OCI-LY7 (cell line): Measurements from ENCODE around the gene HDGF. TPM values are rescaled to one million over a fixed set of nuclear protein-coding genes. Genes with fewer than 3 reads are reported as not detected.

Experiments
- BruUV-seq: library from RNA; stranded (reverse); fragments of 400-500 nt; replicated peaks from 2 replicates; lab custom pipeline; 2021; lab: Mats Ljungman, UMichigan
- CTCF ChIA-PET: fragments of 300-600 bp; sonication (Branson Sonifier 250); formaldehyde crosslinking; loops from one replicate; lab custom pipeline; 2022; ENCODE audit warnings: antibody characterized with exemption; ENCODE audit not compliant: unreplicated experiment; lab: Charles Lee
- POLR2A ChIA-PET: fragments of 300-600 bp; sonication (Branson Sonifier 250); formaldehyde crosslinking; loops from one replicate; lab custom pipeline; 2022; ENCODE audit warnings: antibody characterized with exemption; lab: Charles Lee
- DNase-seq: peaks from one replicate; pipeline ENCODE4 v3.0.0-alpha.2; 2015; ENCODE audit warnings: low spot score
- H2AFZ ChIP-seq: fragments of 200-600 bp; sonication (generic), shearing (Covaris generic); 2 replicates; pipeline ENCODE4 v1.6.1; 2014; ENCODE audit warnings: mild to moderate bottlenecking, antibody characterized with exemption, low read length, moderate library complexity
- H3K27ac ChIP-seq: fragments of 200-600 bp; sonication (generic); 2 replicates; pipeline ENCODE4 v1.5.1; 2014; ENCODE audit warnings: mixed run types, low read depth, mild to moderate bottlenecking, moderate library complexity, low read length, inconsistent platforms; ENCODE audit not compliant: poor library complexity, severe bottlenecking
- H3K36me3 ChIP-seq: fragments of 200-600 bp; sonication (generic); 2 replicates; pipeline ENCODE4 v1.6.1; 2014; ENCODE audit warnings: mild to moderate bottlenecking, antibody characterized with exemption, low read length, moderate library complexity, mixed read lengths; ENCODE audit not compliant: insufficient read depth
- H3K4me1 ChIP-seq: fragments of 200-600 bp; sonication (generic); 2 replicates; pipeline ENCODE4 v1.5.1; 2014; ENCODE audit warnings: mild to moderate bottlenecking, low read length; ENCODE audit not compliant: insufficient read depth, poor library complexity, severe bottlenecking
- H3K4me2 ChIP-seq: fragments of 200-600 bp; sonication (generic); 2 replicates; pipeline ENCODE4 v1.6.1; 2014; ENCODE audit warnings: mild to moderate bottlenecking, low read length
- H3K4me3 ChIP-seq: fragments of 200-600 bp; sonication (generic); 2 replicates; pipeline ENCODE4 v1.5.1; 2014; ENCODE audit warnings: mild to moderate bottlenecking, low read depth, low read length; ENCODE audit not compliant: poor library complexity, severe bottlenecking
- H3K79me2 ChIP-seq: fragments of 200-600 bp; sonication (generic); 2 replicates; pipeline ENCODE4 v1.6.1; 2016; ENCODE audit warnings: low read depth, mild to moderate bottlenecking, low read length, moderate library complexity, mixed read lengths; ENCODE audit not compliant: insufficient read depth
- H3K9me2 ChIP-seq: fragments of 200-600 bp; sonication (generic); 2 replicates; pipeline ENCODE4 v1.6.1; 2016; ENCODE audit warnings: mild to moderate bottlenecking, low read length, mixed read lengths; ENCODE audit not compliant: insufficient read depth
- H3K9me3 ChIP-seq: fragments of 200-600 bp; sonication (generic); 2 replicates; pipeline ENCODE4 v1.6.1; 2014; ENCODE audit warnings: mild to moderate bottlenecking, mixed run types, low read length, mixed read lengths
- H4K20me1 ChIP-seq: fragments of 200-600 bp; sonication (generic); 2 replicates; pipeline ENCODE4 v1.6.1; 2014; ENCODE audit warnings: mild to moderate bottlenecking, antibody characterized with exemption, low read length, moderate library complexity, mixed read lengths; ENCODE audit not compliant: insufficient read depth
- EZH2phosphoT487 ChIP-seq: fragments of 200-600 bp; sonication (generic); IDR thresholded peaks from 2 replicates; pipeline ENCODE4 v1.6.1; 2018; ENCODE audit warnings: low read depth, borderline replicate concordance, mild to moderate bottlenecking, mixed run types, antibody characterized with exemption, low read length, moderate library complexity, mixed read lengths
- intact Hi-C: fragments of 100-400 bp; cut with micrococcal nuclease; formaldehyde crosslinking; loops from one replicate; pipeline ENCODE4 v1.10.0; 2022; ENCODE audit not compliant: unreplicated experiment
- total RNA-seq, 2 experiments: library from RNA; depleted of rRNA in 1 of 2; stranded (reverse); fragments of >200 nt in 1 of 2; shearing (Covaris generic) in 1 of 2; gene quantifications; 2 replicates each; pipeline ENCODE4 v1.2.3, GENCODE V29; 2014 to 2022
- TF ChIP-seq, protein P1 (sequence below): fragments of 200-600 bp; sonication (generic); conservative IDR thresholded peaks from 2 replicates; pipeline ENCODE4 v1.5.1; 2014; ENCODE audit warnings: mild to moderate bottlenecking, antibody characterized with exemption, low read length, moderate library complexity, mixed read lengths

The HDGF gene
- total RNA-seq, 2 experiments from 2014 or later, result 291 to 329 TPM

DNA sequence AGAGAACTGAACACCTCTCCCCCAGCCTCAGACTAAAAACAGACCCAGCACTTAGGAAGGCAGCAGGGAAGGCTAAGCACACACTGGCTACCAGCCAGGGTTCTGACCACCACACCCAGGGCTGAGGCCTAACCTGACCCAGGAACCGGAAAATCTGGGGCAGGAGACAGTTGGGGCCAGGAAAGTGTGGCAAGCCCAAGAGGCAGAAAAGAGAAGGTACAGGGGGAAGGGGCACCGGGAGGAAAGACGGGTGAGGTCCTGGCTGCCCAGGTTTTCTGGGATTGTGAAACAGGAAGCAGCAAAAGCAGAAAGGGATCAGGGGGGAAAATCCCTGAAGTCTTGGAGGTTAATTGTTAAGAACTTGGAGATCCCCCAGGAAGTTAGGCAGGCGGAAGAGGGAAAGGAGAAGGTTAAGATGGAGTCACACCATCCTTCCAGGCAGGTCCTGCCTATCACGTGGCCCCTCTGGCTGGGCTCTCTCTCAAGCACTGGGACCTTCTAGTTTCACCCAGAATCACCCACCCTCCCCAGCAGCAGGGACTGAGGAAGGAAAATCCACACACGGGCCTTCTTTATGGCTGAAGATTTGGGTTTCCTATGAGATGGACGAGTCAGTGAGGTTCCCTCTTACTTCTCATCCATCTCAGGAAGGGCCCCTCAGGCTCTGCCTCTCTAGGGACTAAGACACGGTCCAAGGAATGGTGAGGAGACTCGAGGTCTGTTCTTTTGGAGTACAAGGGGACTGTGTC is 2.6 kb downstream of the HDGF start:
- Histone ChIP-seq H3K9me3 (no peaks in the 10 kb centered on the region), H3K4me1 (peaks cover 50% of the 10 kb centered on the region), H3K4me2 (peak overlapping the region; percentile 99), H3K4me3 (peak overlapping the region; percentile 85), H4K20me1 (peaks cover 9% of the 10 kb centered on the region; the same call in 1 of the 2 replicates), H2AFZ (no peak overlapping the region), H3K36me3 (peaks cover 63% of the 10 kb centered on the region), H3K27ac (peak overlapping the region; percentile 81), H3K9me2 (no peaks in the 10 kb centered on the region), H3K79me2 (peaks cover 77% of the 10 kb centered on the region)
- TF ChIP-seq, protein P1, sequence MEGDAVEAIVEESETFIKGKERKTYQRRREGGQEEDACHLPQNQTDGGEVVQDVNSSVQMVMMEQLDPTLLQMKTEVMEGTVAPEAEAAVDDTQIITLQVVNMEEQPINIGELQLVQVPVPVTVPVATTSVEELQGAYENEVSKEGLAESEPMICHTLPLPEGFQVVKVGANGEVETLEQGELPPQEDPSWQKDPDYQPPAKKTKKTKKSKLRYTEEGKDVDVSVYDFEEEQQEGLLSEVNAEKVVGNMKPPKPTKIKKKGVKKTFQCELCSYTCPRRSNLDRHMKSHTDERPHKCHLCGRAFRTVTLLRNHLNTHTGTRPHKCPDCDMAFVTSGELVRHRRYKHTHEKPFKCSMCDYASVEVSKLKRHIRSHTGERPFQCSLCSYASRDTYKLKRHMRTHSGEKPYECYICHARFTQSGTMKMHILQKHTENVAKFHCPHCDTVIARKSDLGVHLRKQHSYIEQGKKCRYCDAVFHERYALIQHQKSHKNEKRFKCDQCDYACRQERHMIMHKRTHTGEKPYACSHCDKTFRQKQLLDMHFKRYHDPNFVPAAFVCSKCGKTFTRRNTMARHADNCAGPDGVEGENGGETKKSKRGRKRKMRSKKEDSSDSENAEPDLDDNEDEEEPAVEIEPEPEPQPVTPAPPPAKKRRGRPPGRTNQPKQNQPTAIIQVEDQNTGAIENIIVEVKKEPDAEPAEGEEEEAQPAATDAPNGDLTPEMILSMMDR, result no peak
- TF ChIP-seq EZH2phosphoT487, result no peak
- BruUV-seq, result no TSS peak
- POLR2A ChIA-PET, result interaction anchor here (1.3 to 1.5 kb wide), 2 partner anchors 19 to 21 kb away, joined by 4 to 6 read pairs; partner anchors contain the start of genes ISG20L2 and METTL25B
- intact Hi-C loops, result no loop called here
- no peak for DNase-seq
- CTCF ChIA-PET, result no interaction called here

DNA sequence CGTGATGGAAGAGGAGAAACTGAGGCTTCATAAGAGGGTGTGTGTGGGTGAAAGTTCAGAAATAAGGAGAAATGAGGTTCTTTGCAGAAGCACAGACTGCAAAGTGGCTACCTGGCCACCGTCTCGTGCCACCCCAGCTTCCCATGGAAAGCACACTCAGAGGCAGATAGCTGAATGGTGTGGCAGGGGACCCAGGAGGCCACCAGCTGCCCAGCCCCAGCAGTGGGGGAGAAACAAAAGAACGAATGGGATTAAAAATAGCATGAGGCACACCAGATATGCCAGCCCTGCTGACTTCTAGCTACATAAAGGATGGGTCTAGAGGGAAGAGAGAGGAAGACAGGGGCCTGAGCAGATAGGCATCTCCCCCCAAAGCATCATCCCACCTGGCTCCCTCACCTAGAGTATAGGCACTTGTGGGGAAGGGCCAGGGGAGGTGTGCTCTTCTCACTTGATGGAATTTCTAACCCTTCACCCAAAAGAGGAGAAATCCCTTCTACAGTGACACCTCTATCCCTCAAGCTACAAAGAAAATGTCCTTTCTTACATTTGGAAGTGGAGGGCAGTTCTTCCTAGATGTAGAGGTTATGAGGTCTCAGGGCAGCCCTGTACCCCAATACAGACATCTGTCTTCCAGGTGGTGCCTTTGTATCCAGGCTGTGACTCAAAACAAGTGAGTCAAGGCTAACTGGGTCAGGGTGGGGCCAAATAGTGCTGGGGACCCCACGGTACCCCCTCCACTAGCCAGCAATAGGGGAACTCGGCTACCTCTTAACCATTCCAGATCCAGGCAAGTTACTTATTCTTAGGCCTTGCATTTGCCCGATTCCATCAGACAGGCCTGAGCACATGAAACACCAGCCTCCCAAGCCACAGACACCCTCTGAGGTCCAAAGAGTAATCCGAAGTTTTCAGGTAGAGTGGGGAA is 3.5 kb downstream of the HDGF start:
- no peaks in the 10 kb centered on the region for H3K9me3 ChIP-seq
- peak overlapping the region; percentile 85 for H3K4me3 ChIP-seq
- H3K4me2 ChIP-seq, result peak overlapping the region; percentile 99
- peaks cover 73% of the 10 kb centered on the region for H3K79me2 ChIP-seq
- peak overlapping the region; percentile 81 for H3K27ac ChIP-seq
- H3K36me3 ChIP-seq, result peaks cover 72% of the 10 kb centered on the region
- ChIA-PET POLR2A (interaction anchor here (1.1 to 1.5 kb wide), 2 partner anchors 19 to 21 kb away, joined by 3 to 6 read pairs; partner anchors contain the start of gene ISG20L2), CTCF (interaction anchor here (1.0 kb wide), 1 partner anchor 22 kb away, joined by 5 read pairs; no protein-coding TSS in a partner anchor)
- H3K4me1 ChIP-seq, result peaks cover 46% of the 10 kb centered on the region
- no peak for DNase-seq
- no TSS peak for BruUV-seq
- H4K20me1 ChIP-seq, result peaks cover 9% of the 10 kb centered on the region; the same call in 1 of the 2 replicates
- intact Hi-C loops, result no loop called here
- TF ChIP-seq, protein P1, result no peak; the same call in 1 of the 2 replicates
- TF ChIP-seq EZH2phosphoT487, result no peak
- no peak overlapping the region for H2AFZ ChIP-seq
- no peaks in the 10 kb centered on the region for H3K9me2 ChIP-seq
